HG03432 (cell line): ENCODE results near the gene PDK2.
"Not testable (repeated sequence)": the region's sequence is repeated elsewhere in the genome, so short reads cannot be mapped to it uniquely, and the experiment has no call there.

Experiments used
- ATAC-seq: cut with Tn5 transposase; IDR thresholded peaks from one replicate; pipeline ENCODE4 v1.9.1; 2021; ENCODE audit warnings: mild to moderate bottlenecking, moderate library complexity; ENCODE audit not compliant: unreplicated experiment

The PDK2 gene

DNA sequence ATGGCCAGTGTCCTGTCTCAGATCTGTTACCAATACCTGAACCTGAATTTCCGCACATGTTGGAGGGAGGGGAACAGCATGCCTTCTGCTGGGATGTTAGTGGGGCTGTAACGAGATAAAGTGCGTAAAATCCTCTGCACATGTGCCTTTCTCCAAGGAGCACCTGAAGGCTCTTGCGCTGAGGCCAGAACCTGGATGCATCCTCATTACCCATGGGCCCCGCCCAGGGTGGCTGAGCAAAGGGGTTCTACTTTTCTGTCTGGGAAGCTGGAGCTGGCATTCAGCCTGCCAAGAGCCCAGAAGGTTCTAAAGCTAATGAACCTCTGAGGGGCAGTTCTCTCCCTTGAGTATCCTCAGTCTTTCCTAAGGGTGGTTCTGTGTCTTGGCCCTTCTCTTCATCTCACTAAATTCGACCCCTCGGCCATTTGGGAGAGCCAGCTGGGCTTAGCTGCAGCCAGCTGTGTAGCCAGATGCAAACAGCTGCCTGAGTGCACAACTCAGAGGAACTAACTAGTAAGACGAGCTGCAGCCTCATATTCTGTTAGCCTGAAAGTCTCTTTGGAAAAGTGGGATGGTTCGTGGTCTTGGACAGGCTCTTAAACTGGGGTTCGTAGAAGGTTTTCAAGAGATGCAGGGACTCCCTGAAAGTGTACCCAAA lies 36.7 kb upstream of the PDK2 start:
- ATAC-seq: no peak

DNA sequence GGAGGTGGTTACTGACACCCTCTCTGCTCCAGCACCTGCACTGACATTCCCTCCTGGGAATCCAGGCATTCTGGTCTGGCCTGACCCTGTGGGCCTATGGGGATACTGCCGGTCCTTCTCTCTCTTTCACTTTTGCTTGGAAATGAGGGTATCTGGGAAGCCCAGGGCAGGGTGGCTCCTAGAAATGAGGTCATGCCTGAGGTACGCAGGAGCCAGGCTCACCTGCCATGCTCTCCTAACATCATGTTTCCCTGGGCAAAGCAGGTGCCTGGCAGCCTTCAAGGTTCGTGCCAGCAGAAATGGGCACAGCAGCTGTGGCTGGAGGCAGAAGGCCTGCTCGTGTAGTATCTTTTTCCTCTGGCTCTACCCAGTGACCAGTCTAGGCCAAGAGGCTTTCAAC lies 35.9 kb upstream of the PDK2 start:
- ATAC-seq: no peak

DNA sequence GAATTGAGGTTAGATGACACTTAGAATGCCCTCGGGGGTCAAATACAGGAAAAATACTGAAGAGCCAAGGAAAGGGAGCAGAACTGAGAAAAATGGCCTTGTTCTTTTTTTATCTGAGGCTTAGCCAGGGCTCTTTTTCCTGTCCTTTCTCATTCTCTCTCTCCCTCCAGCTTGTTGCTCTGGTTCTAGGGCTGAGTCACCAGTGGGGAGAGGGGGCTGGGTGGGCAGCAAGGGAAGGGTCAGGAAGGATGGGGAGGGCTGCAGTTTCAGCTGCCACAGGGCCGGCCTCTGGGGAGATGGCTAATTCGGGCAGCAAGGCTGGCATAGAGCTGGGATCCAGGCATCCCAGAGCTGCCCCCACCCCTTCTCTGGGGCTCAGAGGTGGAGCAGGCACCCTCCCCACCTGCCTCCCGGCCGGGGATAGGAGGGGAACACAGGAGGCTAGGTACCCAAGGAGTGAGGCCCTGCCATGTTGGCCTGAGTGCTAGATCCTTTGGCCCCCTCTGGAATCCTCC lies 35.3 kb upstream of the PDK2 start:
- no peak for ATAC-seq

DNA sequence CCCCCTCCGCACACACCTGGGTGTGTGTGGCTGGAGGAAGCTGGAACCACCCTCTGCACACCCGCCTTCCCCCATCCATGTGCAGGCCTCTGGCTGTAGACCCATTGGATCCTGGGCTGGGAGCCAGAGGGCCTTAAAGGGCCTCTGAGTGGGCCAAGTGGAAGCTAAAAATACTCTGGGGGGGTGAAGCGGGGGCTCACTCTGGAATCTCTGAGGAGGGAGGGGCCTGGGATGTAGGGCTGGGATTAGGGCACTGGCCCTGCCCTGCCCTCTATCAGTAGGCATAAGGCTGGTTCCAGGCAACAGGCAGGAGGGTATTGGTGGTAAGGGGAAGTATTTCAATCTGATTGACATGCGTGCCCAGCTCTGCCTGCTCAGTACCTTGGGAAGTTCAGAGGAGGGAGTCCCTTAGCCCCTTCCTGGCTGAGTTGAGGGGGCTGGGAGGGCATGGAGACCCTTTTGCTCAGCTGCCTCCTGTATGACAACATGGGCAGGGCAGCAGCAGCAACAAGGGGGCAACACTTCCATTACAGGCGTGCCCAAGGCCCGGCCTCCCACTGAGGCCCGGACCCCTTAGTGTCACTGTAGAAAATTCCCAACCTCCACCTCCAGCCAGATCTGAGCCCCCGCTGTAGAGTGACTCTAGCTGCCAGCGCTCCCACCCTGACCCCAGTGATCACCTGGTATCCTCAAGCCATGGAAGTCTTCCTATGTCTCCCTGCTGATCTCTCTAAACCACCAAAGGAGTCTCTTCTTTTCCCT lies 34.0 kb upstream of the PDK2 start:
- no peak for ATAC-seq

DNA sequence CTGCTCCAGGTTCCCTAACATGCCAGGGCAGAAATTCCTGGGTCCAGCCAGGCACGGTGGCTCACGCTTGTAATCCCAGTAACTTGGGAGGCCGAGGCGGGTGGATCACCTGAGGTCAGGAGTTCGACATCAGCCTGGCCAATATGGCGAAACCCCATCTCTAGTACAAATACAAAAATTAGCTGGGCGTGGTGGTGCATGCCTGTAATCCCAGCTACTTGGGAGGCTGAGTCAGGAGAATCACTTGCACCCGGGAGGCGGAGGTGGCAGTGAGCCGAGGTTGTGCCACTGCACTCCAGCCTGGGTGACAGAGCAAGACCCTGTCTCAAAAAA lies 33.5 kb upstream of the PDK2 start:
- ATAC-seq: not testable (repeated sequence)

DNA sequence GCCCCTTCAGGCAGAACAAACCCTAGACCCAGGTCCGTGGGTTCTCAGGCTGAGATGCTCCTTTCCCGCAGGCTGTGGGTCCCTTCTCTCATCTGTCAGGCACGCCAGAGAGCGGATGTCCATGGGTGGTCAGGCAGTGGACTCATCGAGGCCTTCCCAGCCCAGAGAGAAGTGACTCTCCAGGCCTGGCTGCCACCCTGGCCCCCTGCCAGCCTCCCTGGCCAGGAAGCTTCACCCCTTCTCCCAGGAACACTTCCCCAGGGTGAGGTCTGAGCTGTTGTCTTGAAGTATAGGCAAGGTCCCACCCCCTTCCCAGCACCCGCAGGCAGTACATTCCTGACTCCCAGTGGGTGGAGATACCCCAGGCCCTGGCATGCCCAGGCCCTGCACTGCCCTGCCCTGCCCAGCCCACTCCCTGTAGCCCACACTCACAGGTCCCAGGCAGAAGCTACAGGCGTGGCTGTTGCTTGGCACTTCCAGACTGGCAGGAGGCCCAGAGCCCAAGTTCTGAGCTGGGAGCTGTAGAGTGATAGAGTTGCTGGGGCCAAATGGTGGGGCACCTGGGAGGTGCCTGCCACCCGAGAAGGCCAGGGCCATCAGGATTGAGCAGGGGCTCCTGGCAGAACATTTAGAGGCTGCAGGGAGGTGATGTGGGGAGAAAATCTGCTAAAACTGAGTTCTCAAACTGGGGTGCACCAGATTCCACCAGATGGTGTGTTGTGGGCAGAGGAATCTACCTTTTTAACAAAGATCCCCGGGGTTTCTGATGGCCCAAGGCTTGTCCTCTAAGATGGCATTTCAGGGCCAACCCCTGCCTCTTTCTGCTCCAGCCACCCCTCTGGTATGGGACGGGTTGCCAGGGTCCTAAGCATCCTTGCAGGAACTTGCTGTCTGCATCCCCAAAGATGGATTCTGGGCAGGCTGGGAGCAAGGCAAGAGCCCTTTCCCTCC lies 32.6 kb upstream of the PDK2 start:
- ATAC-seq: no peak

DNA sequence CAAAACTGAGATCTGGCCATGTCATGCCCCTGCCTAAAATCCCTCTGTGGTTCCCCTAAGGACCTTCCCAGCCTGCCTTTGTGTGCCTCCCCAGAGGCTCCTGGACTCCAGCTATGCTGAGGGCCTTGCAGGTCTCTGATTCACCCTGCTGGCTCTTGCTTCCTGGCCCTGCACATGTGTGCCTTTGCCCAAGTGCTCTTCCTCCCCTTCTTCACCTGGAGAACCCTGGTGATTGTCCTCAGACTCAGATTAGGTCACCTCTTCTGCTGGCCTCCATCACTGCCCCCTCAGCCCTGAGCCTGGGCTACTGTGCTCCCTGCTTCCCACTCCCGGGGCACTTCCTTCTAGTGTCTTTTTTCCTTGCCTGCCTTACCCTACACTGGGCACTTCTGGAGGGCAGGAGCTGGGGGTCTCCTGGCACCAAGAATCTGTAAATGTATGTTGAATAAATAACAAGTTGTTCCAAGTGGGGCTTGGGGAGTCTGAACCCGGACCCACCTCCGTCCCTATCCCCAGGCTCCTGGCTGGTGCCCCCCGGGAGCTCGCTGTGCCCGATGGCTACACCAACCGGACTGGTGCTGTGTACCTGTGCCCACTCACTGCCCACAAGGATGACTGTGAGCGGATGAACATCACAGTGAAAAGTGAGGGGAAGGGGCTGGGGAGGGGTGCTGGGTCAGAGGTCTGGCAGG lies 31.4 kb upstream of the PDK2 start:
- ATAC-seq: no peak

DNA sequence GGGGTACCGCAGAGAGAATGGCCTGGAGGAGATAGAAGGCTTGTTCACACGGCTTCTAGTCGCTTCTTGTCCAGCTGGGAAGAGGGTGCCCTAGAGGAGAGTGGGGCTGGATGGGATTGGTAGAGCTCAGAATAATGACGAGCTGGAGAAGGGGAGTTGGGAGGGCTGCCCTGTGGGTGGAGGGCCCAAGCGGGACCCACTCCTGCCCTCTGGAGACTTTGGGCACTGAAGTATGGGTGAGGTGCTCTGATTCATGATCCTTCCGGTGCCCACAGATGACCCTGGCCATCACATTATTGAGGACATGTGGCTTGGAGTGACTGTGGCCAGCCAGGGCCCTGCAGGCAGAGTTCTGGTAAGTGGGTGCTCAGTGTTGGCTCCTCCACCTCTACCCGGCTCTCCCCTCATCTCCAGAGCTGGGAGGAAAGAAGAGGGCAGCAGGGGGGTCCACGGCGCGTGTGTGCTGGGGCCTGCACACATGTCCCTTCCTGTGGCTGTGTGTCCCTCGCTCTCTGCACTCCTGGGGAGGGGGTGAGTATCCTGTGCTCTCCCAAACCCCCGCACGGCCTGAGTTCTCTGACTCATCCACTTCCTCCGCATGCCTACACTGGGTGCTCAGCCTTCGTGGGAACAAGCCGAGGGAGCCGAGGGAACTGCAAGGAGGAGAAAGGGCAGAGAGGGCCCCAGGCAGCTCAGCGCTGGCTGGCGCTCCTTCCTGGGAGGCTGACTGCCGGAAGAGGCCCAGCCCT lies 30.7 kb upstream of the PDK2 start:
- no peak for ATAC-seq

DNA sequence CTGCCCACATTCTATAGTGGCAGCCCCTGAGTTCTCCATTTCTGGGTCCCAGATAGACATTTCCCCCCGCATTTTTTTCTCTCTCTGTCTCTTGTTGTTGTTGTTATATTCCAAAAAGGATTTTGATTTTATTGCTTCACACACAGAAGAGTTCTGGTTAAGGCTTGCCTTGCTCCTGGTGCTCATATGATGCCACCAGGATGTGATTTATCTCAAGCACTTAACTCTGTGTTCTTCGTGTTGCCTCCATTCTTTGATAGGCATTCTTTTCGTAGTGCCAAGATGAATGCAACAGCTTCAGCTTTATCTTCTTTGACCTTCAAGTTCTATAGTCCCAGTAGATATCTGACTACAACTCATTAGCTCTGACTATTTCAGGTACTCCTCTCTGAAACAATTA lies 30.1 kb upstream of the PDK2 start:
- ATAC-seq: no peak

DNA sequence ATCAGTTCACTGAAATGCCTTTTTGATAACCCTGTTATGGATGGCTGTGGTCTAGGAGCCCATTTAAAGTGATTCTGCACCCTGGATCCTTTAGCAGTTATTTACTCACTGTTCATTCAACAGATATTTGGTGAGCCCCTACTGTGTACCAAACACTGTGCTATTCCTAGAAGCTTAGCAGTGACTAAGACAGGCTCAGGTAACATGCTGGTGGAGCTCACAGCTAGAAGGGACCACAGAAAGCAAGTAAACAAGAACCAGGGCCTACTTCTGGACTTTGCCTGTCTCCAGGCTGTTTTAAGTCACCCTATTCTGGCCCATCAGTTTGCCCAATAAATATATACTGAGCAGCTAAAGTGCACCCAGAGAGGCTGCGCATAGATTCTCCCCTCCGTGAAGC lies 28.2 kb upstream of the PDK2 start:
- ATAC-seq: no peak

DNA sequence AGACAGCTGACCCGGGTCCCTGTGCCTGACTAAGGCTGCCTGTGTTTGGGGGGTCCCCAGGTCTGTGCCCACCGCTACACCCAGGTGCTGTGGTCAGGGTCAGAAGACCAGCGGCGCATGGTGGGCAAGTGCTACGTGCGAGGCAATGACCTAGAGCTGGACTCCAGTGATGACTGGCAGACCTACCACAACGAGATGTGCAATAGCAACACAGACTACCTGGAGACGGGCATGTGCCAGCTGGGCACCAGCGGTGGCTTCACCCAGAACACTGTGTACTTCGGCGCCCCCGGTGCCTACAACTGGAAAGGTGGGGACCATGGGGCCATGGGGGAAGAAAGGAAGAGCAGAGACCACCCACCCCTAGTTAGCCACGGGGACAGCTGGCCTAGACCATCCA lies 27.2 kb upstream of the PDK2 start:
- no peak for ATAC-seq

DNA sequence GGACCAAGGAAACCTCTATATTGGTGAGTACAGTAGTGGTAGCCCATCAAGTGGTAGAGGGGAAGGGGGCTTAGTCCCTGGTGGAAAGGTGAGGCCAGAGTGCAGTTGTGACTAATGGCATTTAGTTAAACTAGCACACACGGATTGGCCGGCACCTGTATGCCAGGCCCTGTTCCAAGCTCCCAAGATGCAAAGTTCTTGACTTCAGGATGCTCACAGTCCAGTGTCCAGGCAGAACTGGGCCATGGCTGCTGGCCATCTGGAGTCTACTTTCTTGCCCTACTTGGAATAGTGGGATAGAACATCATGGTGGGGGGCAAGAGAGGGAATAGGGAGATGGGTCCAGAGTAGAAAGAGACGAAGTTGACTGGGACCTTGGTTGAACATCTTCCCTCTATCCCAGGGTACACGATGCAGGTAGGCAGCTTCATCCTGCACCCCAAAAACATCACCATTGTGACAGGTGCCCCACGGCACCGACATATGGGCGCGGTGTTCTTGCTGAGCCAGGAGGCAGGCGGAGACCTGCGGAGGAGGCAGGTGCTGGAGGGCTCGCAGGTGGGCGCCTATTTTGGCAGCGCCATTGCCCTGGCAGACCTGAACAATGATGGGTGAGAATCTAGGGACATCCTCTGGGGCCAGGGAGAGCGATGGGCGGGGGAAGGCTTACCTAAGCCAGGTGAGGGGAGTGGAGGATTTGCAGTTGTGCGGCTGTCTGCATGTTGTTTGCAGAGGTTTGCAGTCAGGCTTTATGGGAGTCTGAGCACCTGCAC lies 24.1 kb upstream of the PDK2 start:
- no peak for ATAC-seq

DNA sequence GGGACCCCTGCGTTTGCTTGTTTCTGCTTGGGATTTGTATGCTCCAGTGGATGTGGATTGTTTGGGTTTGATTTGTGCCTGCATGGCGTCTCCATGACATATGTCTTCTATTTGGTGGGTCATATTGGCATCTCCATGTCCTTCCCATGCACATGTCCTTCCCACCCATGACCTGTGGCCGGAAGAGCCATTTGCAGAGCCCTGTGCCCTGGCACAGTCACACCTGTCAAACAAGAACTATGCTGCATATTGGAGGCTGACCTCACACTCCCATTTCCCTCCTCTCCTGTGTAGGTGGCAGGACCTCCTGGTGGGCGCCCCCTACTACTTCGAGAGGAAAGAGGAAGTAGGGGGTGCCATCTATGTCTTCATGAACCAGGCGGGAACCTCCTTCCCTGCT lies 23.5 kb upstream of the PDK2 start:
- no peak for ATAC-seq

DNA sequence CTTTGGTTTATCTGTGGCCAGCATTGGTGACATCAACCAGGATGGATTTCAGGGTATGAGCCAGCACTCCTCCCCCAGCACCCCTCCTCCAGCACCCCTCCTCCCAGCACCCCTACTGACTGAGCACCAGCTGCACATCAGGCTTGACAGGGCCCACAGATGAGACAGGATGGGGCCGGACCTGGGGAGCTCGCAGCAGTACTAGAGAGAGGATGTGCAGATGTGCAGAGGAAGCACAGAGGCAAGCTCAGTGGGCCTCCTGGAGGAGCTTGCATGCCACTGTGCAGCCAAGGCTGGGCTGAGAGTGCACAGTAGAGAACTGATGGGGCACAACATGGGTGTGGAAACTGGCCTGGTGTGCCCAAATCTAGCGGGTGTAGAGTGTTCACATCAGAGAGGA lies 23.0 kb upstream of the PDK2 start:
- no peak for ATAC-seq

DNA sequence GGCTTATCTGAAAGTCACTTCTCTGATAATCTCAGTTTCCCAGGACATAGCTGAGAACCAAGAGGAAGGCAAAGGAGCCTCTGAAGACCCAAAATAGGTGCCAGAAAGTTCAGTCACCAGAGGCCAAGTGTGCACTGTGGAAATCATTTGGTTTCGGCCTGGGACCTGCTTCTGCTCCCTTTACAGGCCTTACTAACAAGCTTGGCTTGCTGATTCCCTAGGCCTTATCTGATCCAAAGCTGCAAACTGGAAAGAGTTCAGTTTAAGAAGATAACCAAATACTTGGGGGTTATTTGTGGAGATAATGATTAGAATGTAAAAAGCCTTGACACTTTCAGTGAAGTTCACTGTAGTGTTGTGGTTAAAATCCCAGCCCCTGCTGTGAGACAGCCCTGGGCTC lies 22.2 kb upstream of the PDK2 start:
- ATAC-seq: no peak

DNA sequence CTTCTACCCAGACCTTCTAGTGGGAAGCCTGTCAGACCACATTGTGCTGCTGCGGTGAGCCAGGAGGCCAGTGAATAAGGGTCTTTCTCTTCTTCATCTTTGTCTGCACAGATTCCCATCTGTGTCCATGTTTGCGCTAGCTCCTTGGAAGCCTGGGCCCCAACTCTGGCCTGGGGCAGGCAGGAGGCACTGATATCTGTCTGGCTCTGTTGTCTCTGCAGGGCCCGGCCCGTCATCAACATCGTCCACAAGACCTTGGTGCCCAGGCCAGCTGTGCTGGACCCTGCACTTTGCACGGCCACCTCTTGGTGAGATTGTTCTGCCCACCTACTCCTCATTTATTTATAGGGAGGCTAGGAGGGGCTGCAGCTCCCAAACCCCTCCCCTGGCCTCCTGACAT lies 20.9 kb upstream of the PDK2 start:
- no peak for ATAC-seq

DNA sequence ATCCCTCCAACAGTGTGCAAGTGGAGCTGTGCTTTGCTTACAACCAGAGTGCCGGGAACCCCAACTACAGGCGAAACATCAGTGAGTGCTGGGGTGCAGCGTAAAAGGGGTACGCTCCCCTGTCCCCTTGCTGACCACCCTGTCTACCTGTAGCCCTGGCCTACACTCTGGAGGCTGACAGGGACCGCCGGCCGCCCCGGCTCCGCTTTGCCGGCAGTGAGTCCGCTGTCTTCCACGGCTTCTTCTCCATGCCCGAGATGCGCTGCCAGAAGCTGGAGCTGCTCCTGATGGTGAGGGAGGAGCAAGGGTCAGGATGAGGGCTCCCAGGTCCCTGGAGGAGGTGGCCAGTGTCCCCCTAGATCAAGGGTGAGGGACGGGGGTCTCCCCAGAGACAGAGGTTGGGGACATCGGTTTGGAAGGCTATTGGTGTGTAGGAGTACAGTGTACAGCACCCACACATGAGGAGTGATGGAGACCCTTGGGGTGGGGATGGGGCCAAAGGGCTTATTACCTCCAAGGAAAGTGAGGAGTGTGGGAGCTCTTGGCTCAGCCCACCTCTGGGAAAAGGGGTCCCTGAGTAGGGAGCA lies 19.6 kb upstream of the PDK2 start:
- ATAC-seq: no peak

DNA sequence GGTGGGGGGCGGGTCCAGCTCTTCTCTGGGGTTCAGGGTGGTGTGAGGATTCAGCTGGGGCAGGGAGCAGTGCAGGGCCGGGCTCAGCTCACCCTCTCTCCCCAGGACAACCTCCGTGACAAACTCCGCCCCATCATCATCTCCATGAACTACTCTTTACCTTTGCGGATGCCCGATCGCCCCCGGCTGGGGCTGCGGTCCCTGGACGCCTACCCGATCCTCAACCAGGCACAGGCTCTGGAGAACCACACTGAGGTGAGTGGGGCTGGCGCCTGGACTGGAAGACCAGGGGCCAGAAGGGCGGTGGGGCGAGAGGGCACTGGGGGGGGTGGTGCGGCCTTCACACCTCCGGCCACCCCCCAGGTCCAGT lies 18.9 kb upstream of the PDK2 start:
- no peak for ATAC-seq

DNA sequence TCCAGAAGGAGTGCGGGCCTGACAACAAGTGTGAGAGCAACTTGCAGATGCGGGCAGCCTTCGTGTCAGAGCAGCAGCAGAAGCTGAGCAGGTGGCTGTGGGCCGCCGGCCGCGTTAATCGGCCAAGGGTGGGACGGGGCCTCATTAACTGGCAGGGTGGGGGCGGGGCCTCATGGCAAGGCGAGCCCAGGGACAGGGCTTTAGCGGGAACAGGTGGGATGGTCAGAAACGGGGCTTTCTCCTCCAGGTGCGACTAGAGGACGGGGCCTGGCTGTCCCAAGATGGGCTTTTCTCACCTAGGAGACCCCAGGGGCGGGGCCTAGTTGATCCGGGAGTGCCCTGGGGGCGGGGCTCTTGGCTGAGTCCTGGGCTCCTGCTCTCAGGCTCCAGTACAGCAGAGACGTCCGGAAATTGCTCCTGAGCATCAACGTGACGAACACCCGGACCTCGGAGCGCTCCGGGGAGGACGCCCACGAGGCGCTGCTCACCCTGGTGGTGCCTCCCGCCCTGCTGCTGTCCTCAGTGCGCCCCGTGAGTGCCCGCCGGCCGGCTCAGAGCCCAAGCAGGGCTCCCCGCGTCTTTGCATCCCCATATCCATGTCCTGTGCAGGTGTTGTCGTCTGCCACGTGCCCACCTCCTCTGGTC lies 18.4 kb upstream of the PDK2 start:
- ATAC-seq: no peak
